Colon (tissue), 2 donors: ENCODE data around the gene PSPC1.

Experiments
- FAIRE-seq: peaks from 2 replicates; lab custom pipeline; 2012; peaks lifted over from hg19 to GRCh38; lab: Jason Lieb, UNC
- donor health status: control.
- donor health status: control.

PSPC1 gene

DNA sequence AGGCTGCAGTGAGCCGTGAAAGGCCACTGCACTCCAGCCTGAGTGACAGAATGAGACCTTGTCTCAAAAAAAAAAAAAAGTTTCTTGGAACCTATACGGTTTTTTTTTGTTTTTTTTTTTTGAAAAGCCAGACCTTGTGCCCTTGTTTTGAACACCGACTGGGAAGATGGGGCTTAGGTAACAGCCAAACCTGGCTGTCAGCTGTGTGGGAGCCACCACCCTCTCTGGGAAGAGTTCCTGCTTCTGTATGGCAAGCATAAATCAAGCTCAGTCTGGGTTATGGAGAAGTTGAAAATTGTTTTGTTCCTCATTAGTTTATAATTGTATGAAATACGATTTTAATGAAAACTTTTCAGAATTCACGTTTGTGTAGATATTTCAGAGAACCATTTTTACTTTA, 109.8 kb downstream of the PSPC1 start:
- no peak for FAIRE-seq

DNA sequence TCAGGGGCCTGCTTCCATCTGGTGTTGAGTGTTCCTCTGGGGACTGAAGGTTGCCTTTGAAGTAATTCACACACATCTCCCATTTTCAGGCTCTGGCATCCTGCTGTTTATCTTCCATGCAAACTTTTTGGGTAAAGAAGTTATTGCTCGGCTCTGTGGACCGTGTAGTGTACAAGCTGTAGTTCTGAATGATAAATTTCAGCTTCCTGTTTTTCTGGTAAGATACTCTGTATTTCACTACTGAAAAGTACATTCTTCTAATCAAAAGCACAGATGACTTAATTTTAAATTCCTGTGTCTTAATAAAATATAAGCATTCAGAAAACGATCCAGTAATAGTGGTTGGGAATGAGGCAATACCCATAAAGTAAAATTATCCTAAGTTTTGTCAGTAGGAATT, 112.6 kb downstream of the PSPC1 start:
- no peak for FAIRE-seq

DNA sequence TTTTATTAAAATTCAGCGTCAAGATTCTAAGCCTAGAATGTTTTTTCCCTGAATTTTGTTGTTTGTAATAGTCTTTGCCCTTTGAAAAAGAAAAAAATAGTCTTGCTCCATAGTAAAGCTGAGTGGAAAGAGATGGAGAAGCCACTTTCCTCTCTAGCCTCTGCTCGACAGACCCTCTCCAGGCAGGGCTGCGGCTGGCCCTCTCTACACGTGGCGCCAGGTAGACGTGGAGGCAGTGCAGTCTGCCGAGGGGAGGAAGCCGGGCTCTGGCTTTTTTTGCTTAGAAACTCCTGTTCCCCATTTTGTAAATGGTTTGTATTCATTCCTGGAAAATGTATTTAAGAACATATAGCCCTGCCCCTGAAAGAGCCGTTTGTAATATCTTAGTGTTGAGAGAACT, 114.0 kb downstream of the PSPC1 start:
- FAIRE-seq: no peak

DNA sequence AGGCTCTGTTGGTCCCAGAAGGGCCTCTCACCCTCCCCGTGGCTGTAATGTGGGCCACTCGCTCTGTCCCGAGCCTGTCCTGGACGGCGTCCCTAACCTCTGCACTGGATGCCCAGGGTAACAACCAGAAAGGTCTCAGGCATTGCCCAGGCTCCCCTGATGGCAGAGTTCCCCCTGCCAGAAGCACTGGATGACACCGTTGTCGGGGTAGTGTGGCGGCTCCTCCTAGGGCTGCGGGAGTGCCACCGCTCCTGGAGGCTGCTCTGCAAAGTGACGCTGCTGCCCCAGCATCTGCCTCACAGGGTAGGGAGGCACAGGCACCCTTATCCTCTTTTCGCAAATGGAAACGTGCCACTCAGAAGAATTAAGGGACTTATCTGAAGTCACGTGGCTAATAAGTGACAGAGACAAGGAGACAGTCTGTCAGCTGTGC, 117.3 kb downstream of the PSPC1 start:
- no peak for FAIRE-seq

DNA sequence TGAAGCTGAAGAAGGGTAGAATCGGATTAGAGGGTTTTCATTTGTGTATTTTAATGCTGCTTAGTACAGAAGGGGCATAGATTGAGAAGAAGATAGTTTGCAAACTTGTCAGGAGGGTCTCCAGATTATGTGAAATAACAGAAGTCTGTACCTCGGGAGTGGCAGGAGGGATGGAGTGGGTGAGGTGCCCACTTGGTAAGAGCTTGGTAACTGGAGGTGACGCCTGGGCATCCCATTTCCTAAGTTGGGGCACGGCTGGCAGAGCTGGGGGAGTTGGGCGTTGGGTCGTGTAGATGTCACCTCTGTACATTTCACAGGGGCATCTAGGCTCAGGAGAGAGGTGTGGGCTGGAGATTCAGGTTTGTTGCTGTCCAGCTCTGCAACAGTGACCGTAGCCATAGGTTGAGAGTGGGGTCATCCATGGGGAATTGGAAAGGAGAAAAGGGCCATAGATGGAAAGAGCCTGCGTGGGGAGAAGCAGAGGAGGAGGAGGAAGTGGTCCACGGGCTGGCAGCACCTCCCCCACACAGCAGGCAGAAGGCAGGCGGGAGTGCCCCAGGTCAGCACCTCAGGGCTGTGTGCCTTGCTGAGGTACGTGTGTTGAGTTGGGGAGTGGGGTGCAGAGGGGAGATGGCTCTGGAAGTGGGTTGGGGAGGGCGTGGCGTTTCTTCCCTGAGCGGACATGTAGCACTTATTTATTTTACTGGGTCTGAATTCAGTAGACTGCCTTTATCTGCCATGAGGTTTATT, 118.1 kb downstream of the PSPC1 start:
- FAIRE-seq: no peak

DNA sequence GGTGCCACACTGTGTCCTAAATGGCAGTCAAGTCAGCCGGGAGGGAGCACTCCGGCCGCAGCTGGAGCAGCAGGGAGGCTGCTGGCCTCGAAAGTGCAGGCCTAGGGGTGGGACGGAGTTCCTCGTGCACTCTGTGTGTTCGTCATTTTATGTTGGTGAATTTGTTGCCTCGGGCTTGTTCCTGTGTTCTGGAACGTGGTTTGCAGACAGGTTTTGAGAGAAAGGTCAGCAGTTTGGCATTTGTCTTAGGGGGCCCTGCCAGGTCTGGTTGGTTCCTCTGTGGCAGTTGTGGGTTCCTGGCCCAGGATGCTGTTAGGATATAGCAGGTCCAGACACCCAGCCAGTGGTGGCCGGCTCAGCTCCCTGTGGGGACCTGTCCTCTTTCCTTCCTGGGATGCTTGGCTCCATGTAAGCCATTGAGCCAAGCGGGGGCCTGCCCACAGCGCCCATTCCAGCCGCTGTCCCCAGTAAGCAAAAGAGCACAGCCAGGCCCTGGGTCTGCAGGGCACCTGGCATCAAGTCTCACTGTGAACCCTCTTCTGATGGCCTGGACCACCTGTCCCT, 119.2 kb downstream of the PSPC1 start:
- FAIRE-seq: no peak

DNA sequence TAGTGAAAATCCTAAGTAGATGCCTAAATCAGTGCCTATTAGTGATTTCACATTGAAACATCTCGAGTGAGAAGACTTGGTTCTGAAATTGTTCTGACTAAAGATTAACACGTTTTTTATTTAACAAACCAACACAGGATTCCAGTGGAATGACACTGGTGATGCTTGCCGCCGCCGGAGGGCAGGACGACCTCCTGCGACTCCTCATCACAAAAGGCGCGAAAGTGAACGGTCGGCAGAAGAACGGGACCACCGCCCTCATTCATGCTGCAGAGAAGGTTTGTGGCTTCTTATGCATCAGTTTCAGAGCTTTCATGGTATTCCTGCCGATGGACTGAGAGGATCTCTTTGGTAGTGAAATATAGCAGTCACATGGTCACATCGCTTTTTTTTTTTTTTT, 121.2 kb downstream of the PSPC1 start:
- no peak for FAIRE-seq

DNA sequence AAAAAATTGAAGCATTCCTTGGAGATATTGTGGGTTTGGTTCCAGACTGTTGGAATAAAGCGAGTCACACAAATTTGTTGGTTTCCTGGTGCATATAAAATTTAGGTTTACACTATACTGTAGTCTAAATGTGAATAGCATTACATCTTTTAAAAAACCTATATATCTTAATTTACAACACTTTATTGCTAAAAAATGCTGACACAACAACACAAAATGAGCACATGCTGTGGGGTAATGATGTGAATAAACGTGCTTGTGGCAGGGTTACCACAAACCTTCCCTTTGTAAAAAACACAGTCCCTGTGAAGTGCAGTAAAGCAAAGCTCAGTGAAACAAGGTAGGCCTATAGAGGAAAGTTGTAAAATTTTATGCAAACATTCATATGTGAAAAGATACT, 121.6 kb downstream of the PSPC1 start:
- no peak for FAIRE-seq

DNA sequence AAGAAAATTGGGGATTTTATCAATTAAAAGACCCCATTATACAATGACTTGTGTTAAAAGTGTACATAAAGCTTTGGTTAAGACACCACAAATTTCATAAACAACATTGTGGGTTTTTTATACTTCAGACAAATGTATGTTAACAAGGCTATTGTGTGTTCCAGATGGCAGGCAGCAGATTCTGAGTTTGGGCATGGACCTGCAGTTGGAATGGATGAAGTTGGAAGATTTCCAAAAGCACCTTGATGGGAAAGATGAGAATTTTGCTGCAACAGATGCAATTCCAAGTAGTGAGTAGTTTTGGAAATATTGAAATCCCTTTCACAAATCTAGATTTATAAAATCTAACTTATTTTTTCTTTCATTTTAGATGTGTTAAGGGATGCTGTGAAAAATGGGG, 123.9 kb downstream of the PSPC1 start:
- FAIRE-seq: no peak

DNA sequence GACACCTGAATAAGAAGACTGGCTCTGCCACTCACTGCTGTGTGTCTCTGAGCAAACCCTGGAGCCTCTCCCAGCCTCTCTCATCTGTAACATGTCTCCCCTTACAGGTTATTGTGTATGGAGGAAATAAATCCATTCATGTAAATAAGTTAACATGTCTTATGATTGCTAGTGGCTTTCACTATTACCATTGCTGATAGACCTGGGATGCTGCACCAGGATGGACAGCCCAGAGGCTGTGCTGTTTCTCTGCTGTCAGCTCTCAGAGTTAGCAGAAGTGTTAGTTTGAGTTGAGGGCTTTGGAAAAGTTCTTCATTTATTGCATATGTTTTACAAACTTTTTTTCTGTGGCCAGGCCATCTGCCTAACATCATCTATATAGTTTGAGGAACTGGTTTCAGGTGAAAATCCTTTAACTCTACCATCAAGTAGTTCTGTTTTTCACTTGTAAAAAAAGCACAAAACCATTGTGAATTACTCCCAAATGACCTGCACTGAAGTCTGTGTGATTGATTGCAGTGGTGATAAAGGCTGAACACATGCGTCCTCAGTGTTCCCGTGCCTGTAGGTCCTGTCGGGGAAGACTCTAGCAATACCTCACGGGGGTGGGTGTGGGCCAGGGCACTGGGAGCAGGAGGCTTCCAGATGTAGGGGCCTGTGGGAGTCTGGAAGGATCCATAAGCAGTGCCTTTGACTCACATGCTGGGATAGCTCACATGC, 124.7 kb downstream of the PSPC1 start:
- no peak for FAIRE-seq
